ENCODE measurements around the gene IFNA13.

Gene IFNA13

DNA sequence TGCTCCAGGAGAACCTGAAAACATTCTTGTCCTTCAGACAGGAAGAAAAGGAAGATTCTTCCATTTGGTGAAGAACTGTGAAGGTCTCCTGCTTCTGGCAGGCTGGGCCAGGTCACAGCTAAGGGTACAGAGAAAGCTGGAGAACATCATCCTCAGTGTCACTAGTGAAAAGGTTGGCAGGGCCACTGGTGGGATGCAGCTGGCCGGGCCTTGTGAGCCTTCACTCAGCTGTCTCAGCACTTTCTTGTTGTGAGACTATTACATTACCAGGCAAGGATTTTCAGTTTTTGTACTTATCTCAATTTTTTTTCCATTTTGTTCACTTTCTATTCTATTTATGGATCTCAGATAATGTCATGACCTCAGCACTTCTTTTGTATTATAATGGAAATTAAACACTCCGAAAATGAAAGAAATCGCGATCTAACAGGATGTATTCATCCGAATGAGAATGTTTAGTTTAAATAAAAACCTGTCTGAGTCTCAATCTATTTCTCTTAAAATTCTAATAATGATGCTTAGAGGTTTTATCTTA, 31.2 kb upstream of the IFNA13 start:
- H3K4me3 ChIP-seq (ENCODE audit: low read depth, low read length): no peak overlapping the region
- TF ChIP-seq, protein P1, sequence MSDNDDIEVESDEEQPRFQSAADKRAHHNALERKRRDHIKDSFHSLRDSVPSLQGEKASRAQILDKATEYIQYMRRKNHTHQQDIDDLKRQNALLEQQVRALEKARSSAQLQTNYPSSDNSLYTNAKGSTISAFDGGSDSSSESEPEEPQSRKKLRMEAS (IDR thresholded peaks at IDR 0.05; ENCODE audit: low read depth, low read length): no peak
- TF ChIP-seq CTCF (IDR thresholded peaks at IDR 0.05; ENCODE audit: low read depth, low read length) (no peak), MYC (IDR thresholded peaks at IDR 0.05; ENCODE audit: low read depth, low read length) (no peak), POLR2A (IDR thresholded peaks at IDR 0.05; ENCODE audit: extremely low read depth, insufficient read length) (no peak)
- DNase-seq (ENCODE audit: low read depth): no peak

- peak; percentile 71 for DNase-seq (ENCODE audit: low read depth)
- H3K4me3 ChIP-seq (ENCODE audit: low read depth, low read length): peak overlapping the region; percentile 40
- no peak for TF ChIP-seq MYC (IDR thresholded peaks at IDR 0.05; ENCODE audit: low read depth, low read length)
- TF ChIP-seq CTCF (IDR thresholded peaks at IDR 0.05; ENCODE audit: low read depth, low read length): peak; percentile 96
- TF ChIP-seq, protein P1 (IDR thresholded peaks at IDR 0.05; ENCODE audit: low read depth, low read length): no peak
- TF ChIP-seq POLR2A (IDR thresholded peaks at IDR 0.05; ENCODE audit: extremely low read depth, insufficient read length): no peak
These were observed 28.2 kb upstream of the IFNA13 start for GRCh38 chr9:21395778-21396717.

DNA sequence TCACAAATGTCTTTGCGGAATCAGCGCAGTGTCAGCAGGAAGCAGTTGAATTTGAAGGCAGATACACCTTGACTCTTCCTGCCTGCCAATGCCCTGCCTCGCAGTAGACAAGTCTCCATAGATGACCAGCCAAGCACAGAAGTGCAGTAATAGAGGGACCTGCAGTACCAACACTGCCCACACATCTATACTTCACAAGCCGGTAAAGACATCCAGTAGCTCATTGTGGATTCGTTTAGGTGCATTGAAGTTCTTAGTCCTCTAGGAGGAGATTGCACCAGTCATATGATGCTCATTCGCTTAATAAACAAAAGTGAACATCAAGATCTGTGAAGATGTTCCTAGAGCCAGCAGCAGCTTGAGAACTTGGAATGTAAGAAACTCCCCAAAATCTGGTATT, 24.4 kb upstream of the IFNA13 start:
- TF ChIP-seq CTCF (IDR thresholded peaks at IDR 0.05; ENCODE audit: low read depth, low read length) (peak; percentile 46), MYC (IDR thresholded peaks at IDR 0.05; ENCODE audit: low read depth, low read length) (no peak), POLR2A (IDR thresholded peaks at IDR 0.05; ENCODE audit: extremely low read depth, insufficient read length) (no peak)
- peak; percentile 65 for DNase-seq (ENCODE audit: low read depth)

GRCh38 chr9:21385131-21385670, 17.3 kb upstream of the IFNA13 start, which contains the start of gene IFNA2:
TSS of gene IFNA2 (minus strand) at chr9:21385398. CDS start at chr9:21385329, 69 bp downstream.
- H3K4me3 ChIP-seq (ENCODE audit: low read depth, low read length): no peak within 1 kb of the TSS
- no peak for TF ChIP-seq CTCF (IDR thresholded peaks at IDR 0.05; ENCODE audit: low read depth, low read length)
- no peak for TF ChIP-seq POLR2A (IDR thresholded peaks at IDR 0.05; ENCODE audit: extremely low read depth, insufficient read length)
- TF ChIP-seq, protein P1 (IDR thresholded peaks at IDR 0.05; ENCODE audit: low read depth, low read length): no peak
- TF ChIP-seq MYC (IDR thresholded peaks at IDR 0.05; ENCODE audit: low read depth, low read length): no peak
- DNase-seq (ENCODE audit: low read depth): peak; percentile 82

More for the DNA sequence above, 24.4 kb upstream of the IFNA13 start:
- no peak overlapping the region for H3K4me3 ChIP-seq (ENCODE audit: low read depth, low read length)

- TF ChIP-seq CTCF (IDR thresholded peaks at IDR 0.05; ENCODE audit: low read depth, low read length) (no peak), POLR2A (IDR thresholded peaks at IDR 0.05; ENCODE audit: extremely low read depth, insufficient read length) (no peak), MYC (IDR thresholded peaks at IDR 0.05; ENCODE audit: low read depth, low read length) (no peak)
- TF ChIP-seq, protein P1 (IDR thresholded peaks at IDR 0.05; ENCODE audit: low read depth, low read length): 0 out of 2 replicates have a peak, but pooled peaks have one; percentile 6
- H3K4me3 ChIP-seq (ENCODE audit: low read depth, low read length): peak overlapping the region; percentile 8
- peak; percentile 44 for DNase-seq (ENCODE audit: low read depth)
These were observed 15.8 kb upstream of the IFNA13 start for GRCh38 chr9:21383627-21384026.

Data from NB4 (cell line).